Left renal pelvis (tissue), 4 donors: ENCODE measurements around the gene PRKG2. TPM values are rescaled to one million over a fixed set of nuclear protein-coding genes. Genes with fewer than 3 reads are reported as not detected.
"Not testable (repeated sequence)": the region's sequence is repeated elsewhere in the genome, so short reads cannot be mapped to it uniquely, and the experiment has no call there.

ENCODE experiments used
- DNase-seq, 4 donors: peaks; one replicate each; pipeline ENCODE4 v3.0.0-alpha.2; 2013; ENCODE audit warnings: low read depth in 4 of 4, low spot score in 3 of 4
- polyA plus RNA-seq, 4 donors: library from polyadenylated mRNA; unstranded; fragments of 120-200 nt; gene quantifications; one replicate each; pipeline ENCODE4 v1.2.1, GENCODE V29; 2013; ENCODE audit not compliant: insufficient read length in 4 of 4

Gene PRKG2
- 1 to 10 TPM in 3 of 4 donors, under 1 TPM in 1; 0.89 to 2.6 (median 1.7) TPM for polyA plus RNA-seq

GRCh38 chr4:81214881-81215868, at the start of gene PRKG2:
PRKG2 (minus strand) TSS chr4:81215222; CDS start chr4:81205047, 10,175 bp downstream.
- DNase-seq = no peak

DNA sequence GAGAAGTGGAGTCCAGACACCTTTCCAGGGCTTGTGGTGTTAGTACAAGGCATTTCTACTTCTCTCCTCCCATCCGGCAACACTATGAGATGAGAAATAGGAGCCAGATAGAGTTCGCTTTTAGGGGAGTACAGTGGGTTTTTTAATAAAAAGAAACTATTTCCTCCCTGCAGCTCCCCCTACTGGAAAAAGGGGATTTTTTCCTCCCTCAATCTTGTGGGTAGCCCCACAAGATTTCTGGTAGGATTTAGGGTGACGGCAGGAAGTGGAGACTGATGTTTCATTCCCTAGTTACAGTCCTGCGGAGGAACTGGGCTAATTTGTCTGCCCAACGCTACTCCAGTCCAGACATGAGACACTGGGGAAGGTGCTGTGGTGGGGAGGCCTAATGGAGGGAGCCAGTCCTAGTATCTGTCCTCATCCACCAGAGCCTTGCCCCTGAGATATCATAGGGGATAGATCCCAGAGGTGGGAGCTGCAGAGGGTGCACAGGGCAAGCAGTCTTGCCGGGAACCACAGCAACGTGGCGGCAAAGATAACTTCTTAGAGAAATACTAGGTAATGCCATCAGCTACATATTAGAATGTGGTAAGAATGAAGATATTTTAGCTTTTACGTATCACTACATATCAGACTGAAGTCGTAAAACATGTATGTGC, 45.5 kb upstream of the PRKG2 start:
- no peak for DNase-seq

GRCh38 chr4:81258841-81259550, 44.0 kb upstream of the PRKG2 start:
- DNase-seq = no peak

GRCh38 chr4:81257816-81258215, 42.8 kb upstream of the PRKG2 start:
- DNase-seq = no peak

- no peak for DNase-seq
Measured at GRCh38 chr4:81257021-81257420, 42.0 kb upstream of the PRKG2 start.

GRCh38 chr4:81256059-81256970, 41.3 kb upstream of the PRKG2 start:
- no peak for DNase-seq

DNA sequence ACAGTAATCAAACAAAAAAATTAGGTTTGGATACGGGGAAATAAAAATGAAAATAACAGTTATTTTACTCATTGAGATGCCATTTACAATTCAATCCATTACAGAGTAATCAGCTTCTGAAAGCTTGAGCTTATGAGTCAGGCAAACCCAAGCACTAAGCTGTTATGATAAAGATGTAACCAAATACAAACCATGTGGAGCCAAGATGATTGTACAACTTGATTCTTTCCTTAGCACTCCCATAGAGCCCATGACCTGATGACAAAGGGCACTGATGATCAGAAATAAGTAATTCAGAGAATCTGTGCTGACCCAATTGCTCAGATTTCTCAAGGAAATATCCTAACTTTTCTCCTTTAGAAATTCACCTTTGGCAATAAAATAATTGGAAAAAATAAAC, 40.5 kb upstream of the PRKG2 start:
- no peak for DNase-seq

DNA sequence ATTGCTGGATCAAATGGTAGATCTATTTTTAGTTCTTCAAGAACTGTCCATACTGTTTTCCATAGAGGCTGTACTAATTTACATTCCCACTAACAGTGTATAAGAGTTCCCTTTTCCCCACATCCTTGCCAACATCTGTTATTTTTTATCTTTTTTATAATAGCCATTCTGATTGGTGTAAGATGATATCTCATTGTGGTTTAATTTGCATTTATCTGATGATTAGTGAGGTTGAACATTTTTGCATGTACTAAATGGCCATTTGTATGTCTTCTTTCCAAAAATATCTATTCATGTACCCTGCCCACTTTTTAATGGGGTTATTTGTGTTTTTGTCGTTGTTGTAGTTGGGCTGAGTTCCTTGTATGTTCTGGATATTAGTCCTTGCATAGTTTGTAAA, 35.4 kb upstream of the PRKG2 start:
- no peak for DNase-seq

DNA sequence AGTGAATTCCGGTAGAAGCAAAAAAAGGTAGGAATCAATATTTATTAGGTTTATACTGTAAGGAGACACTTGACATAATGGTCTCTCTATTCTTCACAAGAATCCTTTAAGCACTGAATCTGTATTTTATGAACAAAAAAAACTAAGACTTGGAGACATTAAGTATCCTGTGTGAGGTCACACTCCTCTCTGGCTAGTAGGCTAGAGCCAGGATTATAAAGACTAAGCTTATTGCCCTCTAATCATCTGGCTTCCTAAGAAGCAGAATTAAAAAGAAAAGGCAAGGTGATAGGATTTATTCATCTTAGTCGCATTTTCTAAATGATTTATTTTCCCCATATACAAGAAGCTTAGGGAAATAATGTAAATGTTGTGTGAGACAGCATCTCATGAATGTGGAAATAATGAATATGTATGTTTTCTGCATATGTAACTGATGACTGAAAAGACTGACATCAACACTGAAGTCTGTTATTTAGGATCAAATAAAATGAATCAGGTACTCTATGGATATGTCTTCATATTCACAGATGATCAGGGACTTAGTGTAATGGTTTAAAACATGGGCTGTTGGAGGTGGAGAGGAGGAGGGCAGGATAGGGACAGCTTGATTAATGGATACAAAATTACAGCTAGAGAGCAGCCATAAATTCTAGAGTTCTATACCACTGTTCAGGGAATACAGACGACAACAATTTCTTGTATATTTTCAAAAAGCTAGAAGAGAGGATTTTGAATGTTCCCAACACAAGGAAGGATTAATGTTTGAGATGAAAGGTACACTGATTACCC, 30.4 kb upstream of the PRKG2 start:
- DNase-seq = no peak

DNA sequence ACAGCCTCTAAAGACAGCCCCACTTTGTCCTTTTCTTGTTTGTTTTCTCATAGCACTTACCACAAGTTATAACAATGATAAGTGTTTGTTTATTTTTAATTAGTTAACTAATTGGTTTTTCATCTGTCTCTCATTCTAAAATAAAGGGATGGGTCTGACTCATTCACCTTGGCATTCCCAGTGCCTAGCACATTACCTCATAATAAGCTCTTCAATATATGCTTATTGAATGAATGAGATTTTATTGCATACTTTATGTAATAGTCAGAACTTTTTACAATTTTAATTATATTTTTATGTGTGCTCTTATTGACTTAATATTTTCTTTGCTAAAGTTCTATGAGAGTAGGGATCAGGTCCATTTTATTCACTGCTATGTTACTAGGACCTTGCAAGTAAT, 22.8 kb upstream of the PRKG2 start:
- no peak for DNase-seq

GRCh38 chr4:81235982-81236749, 21.1 kb upstream of the PRKG2 start:
- DNase-seq = no peak

DNA sequence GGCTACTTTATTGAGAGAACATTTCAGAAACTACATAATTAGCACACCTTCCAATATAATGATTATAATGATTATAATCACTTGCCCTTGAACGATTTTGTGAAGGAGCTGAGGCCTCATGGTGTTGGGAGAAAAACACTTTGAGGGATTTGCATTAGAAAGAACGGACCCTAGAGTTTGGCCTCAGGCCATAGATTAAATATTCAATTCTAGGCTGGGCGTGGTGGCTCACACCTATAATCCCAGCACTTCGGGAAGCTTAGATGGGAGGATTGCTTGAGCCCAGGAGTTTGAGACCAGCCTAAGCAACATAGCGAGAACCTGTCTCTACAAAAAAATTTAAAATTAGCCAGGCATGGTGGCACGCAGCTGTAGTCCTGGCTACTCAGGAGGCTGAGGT, 12.9 kb upstream of the PRKG2 start:
- DNase-seq = no peak

DNA sequence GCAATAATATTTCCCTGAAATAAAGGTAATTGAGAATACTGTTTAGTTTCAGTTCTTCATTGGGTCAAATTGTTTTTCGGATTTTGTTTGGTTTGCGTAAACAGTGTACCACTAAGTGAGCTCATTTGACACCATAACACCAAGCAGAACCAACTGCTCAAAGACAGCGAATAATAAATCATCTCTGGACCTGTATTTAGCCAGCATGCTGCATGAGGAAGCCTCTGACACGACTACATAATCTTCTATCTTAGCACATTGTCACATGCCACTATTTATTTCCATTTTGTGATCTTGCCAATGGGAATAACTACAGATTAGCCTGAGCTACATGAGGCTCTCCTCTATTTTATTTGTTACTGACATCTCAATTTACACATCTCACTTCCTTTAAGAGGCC, 12.1 kb upstream of the PRKG2 start:
- no peak for DNase-seq

GRCh38 chr4:81225252-81225651, 10.2 kb upstream of the PRKG2 start:
- DNase-seq = no peak

DNA sequence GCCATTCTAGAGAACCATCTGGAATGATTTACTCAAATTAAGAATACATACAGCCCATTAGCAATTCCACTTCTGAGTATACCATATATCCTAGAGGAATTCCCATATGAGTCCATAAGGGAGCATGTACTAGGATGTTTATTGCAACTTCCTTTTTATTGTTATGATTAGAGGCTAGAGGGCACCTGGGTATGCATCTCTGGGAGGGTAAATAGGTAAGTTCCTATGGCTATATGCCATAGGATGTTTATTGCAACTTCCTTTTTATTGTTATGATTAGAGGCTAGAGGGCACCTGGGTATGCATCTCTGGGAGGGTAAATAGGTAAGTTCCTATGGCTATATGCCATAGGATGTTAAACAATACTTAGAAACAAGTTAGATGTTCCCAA, 7.1 kb upstream of the PRKG2 start:
- not testable (repeated sequence) for DNase-seq

GRCh38 chr4:81221303-81222081, 6.5 kb upstream of the PRKG2 start:
- DNase-seq = no peak

DNA sequence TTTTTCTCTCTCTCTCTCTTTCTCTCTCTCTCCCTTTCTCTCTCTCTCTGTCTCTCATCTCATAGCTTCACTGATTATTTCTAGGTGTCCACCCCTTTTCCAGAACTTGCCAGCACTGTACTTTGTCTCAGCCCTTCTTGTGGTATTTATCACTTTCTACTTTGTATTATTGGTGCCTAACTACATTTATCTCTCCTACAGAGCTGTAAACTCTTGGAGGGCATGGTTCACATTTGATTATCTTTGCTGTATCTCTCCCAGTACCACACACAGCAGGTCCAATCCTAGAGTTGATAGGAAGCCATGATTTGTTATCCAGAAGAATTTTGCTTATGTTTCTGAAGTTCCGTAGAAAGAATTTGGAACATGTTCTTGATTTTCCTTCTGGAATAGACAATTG, 5.2 kb upstream of the PRKG2 start:
- no peak for DNase-seq

DNA sequence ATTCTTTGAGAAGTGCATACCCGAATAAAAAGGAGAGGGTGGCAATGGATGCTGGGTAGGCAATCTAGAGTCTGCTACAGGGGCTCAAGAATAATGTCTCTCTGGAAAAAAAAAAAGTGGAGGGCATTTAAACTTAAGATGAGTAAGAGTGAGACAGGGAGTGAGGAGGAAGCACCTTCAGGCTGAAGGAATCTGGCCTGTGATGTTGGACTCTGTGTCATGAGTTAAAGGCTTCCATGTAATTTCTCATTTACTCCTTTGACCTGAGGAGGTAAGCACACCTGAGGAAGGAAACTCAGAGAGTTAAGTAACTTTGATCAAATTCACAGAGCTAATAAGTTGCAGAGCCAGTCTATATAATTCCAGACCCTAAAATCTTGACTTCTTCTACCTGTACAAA, 3.2 kb upstream of the PRKG2 start:
- DNase-seq = no peak
